ENCODE measurements around the gene PTPN23.

GRCh38 chr3:47440131-47440530, 59.3 kb downstream of the PTPN23 start:
- no peak for TF ChIP-seq EP300 (IDR thresholded peaks at IDR 0.05)
- TF ChIP-seq POLR2AphosphoS5 (IDR thresholded peaks at IDR 0.05) = no peak
- TF ChIP-seq CTCF (IDR thresholded peaks at IDR 0.05) = no peak
